ENCODE data around the gene SLC25A22. TPM values are rescaled to one million over a fixed set of nuclear protein-coding genes. Genes with fewer than 3 reads are reported as not detected.

The SLC25A22 gene
- total RNA-seq, 1 donor from 2014 or later, result 2.2 TPM

DNA sequence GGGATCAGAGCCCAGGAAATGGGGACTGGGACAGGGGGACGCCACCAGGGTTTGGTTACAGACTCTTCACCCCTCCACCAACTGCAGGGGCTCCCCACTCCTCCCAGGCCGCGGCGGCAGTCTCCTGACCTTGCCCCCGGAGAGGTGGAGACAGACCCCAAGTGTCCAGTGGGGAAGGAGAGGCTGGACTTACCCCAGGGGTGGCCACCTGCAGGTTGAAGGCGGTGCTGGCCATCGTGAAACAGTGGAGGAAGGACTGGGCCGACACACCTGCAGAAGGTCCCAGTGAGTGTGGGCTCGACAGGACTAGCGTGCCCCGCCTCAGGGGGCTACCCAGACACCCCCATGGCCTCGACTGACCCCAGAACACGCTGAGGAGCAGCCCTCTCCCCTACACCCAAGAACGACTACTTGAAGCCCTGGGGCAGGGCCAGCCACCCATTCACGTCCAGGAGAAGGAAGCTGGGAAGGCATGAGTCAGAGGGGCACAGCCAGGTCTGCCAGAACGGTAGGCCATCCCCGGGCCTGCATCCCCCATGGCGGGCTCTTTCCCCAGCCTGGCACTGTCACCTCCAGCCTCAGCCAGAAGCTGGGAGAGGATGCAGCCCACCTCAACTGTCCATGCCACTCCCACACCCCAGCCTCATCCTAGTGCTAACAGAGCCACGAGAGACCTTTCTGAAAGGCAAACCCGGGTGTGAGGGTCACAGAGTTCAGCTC, 23.0 kb downstream of the SLC25A22 start:
- no peak for DNase-seq (ENCODE audit: low spot score)

DNA sequence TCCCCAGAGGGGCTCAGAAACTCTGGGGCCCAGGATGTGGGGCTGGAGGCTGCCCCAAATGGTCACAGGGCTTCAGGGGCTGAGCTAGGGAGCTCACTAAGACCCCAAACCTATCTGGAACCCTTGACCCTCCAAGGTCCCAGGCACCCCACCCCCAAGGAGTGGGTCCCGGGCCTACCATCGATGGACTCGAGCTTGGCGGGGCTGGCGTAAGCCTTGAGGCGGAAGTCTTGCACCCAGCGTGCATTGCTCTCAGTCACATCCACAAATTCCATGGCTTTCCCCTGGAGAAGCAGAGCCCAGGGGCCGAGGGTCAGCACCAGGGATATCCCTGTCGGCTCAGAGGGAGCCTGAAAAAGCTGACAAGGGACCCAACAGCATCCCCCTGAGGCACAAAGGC, 24.3 kb downstream of the SLC25A22 start:
- DNase-seq (ENCODE audit: low spot score), result no peak

DNA sequence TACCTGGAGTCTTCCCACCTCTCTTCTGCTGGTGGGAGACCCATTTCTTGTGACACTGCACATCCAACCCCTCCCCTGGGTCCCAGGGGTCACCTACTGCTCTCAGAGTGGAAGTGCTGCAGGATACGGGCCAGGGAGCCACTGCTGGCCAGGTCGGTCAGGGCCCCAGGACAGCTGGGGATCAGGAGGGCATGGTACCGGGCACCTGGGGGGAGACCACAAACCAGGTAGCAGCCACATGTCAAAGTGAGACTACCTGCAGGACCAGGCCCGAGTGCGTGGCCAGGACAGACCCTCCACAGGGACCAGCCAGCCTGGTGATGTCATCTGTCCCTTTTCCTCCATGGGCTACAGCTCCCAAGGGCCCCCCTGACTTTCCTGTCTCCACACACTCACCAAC, 24.7 kb downstream of the SLC25A22 start:
- DNase-seq (ENCODE audit: low spot score), result no peak

DNA sequence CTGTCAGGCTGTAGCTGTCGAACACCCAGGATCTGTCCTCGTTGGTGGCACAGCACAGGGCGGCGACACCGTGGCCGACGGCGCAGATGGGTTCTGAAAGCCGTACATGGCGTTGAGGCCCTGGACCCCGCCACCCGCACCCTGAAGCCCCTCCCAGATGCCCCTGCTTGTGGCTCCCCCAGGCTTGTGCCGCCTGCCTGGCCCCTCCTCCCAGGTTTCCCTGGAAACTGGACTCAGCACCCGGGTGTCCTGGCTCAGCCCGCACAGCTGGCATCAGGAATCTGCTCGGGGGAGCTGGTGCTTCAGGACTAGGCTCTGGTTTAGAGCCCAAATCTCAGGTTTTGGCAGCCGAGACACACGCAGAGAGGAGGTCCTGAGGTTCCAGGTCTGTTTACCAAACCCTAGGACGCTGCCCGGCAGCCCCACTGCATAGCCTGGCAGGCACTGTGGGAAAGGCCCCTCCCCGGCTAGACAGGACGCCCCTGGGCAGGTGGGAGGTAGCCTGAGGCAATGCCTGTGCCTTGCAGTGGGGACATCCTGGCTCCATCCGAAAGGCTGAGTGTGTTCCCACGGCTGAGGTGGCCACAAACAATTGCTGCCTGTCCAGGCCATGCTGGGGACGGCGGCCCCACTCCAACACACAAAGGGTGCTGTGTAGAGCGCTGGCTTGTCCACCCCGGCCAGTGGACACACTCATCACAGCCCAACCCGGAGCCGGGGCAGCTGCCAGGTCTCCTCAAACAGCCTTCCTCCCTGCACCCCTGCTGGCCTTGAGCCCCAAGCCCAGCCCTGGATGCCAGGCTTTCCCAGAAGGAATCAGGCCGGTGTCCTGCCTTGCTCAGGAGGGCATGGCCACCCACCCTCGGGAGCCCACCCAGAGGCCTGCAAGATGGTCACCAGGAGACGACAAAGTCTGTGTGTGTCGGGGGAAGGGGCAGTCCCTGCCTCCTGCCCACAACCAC, 25.4 kb downstream of the SLC25A22 start:
- no peak for DNase-seq (ENCODE audit: low spot score)

DNA sequence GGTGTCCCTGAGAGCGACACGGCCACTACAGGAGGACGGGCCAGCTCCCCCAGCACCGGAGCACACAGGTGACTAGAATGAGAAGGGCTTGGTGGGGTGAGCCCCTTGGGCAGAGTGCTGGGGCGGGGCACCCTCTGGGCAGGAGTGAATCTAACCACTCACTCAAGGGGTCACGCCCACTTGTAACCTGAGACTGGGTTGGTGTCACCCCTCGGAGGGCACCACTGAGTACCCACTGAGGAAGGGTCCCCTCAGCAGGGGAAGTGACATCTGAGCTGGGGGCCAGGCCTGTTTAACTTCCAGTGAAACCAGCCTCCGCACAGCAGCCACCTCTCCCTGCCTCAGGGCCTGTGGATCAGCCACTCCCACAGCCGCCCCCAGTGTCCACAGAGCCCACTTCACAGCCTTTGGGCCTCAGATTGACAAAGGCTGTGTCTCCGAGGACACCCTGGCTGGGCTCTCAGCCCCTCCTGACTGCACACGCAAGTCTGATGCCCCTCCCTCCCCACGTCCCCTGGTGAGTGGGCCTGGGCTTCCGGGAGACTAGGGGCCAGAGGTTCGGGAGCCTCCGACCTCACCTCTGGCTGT, 26.4 kb downstream of the SLC25A22 start:
- no peak for DNase-seq (ENCODE audit: low spot score)

DNA sequence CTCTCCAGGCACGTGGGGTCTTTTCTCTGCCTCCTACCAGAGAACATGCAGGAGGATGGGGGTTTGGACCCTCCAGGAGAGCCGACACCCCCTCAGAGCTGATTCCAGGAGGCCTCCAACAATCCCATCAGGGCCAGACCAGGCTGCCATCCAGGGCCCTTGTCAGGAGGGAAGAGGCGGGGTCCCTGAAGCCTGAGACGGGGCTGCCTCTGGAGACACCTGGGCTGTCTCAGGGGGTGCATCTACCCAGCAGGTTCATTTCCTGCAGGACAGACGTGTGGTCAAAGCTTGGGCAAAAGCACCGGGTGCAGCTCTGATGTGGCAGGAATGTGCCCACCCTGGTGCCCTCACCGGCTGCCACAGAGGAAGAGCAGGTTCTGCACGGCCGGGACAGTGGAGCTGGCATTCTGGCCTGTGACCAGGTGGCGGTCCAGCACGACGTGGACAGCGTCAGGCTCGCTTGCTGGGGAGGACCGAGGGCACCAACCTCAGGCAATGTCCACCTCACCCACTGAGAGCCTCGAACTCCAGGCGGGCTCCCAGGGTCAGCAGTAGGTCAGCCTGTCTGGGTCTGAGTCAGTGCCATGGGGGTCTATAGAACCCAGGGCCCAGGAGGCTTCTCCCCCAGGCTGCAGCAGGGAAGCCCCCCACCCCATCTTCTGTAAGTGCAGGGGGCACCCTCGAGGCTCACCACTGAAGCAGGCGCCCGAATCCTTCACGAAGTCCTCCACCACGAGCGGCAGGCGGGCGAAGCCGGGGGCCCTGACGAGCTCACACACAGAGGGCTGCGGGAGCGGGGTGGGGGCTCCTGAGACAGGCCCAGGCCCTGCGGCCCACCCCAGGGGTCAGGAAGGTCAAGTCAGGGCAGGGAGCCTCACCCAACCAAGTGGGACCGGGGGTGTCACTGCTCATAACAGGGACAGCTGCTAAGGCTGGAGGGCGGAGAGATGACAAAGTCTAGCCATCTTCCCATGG, 27.2 kb downstream of the SLC25A22 start:
- DNase-seq (ENCODE audit: low spot score), result no peak

DNA sequence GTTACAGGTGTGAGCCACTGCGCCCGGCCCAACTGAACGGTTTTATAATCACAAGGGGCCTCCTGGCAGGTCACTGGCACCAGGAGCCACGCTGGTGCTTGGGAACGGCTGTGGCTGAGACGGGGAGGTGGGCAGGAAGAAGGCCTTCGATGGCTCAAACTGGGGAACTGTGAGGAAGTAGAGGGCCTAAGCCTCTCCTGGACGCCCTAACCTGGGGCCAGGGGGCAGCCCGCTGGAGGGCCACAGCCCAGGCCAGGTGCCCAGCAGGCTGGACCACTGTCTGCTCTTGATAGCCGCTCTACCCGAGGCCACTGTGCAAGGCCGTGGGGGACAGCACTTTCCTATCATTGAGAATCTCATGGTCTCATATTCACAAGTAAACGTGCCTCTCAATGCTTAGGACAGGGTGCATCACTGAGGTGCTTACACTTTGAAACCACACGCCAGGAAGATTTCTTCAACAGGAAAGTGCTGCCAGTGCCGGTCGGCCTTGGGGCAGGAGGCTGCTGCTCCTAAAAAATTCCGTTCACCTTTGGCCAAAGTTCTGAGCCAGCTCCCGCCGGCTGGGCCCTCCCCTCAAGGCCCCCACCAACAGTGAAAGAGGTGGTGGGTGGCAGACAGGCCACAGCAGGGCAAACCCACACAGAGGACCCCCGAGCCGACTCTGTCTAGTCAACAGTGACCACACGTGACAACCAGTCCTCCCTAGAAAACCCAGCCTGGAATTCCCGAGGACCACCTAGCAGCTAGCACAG, 28.0 kb downstream of the SLC25A22 start:
- no peak for DNase-seq (ENCODE audit: low spot score)

DNA sequence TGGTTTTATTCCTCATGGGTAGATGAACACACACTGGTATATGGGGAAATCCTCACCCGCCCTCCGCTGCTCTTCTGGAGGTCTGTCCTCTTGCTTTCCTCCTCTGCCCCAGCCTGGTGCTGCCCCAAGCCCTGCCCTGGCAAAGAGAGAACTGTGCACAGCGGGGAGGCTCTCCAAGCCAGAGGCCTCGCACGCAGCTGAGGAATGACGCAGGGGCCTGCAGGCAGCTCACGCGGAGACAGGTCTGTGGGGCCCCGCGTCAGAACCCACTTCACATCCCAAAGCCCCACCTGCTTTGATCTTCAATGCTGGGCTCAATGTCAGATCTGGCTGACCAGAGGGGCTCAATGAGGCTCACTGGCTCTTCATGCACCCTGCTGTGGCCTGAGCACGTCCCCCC, 30.8 kb downstream of the SLC25A22 start:
- DNase-seq (ENCODE audit: low spot score), result no peak

DNA sequence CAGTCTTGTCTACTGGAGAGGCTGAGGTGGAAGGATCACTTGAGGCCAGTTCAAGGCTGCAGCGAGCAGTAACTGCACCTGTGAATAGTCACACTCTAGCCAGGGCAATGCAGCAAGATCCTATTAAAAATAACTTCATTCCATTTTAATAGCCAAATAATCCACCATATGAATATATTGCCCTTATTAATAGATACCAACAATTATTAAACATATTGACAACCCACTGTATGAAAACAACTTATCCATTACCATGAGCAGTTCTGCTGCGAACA, 31.2 kb downstream of the SLC25A22 start:
- DNase-seq (ENCODE audit: low spot score), result no peak

DNA sequence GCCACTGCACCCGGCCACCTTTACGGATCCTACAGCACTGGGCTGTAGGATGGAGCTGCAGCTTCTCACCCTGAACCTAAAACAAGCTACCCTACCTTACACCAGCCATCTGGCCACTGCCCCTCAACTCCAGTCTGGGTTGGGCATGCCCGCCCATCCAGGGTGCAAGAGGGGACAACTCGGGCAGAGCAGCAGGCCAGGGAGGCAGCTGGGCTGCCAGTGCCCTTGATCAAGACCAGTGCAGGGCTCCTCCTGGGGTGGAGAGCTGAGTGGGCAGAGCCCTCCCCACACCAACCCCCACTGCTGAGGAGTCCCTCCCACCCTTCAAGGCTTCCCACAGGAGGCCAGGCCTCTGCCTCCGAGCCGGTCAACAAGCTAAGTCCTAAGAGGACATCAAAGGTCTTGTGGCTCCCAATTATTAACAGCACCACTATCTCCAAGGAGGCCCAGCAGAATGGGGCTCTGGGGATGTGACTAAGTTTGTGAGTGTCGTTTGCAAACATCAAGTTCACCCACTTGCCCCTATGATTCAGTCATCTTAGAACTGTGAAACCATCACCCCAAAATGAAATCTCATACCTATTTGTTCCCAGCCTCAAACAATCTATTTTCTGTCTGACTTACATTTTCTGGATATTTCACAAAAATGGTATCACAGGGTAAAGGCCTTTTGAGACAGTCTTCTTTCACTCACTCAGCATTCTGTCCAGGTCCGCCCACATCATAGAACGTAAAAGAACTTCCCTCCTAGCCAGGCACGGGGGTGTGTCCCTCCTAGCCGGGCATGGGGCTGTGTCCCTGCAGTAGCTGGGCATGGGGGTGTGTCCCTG, 31.8 kb downstream of the SLC25A22 start:
- DNase-seq (ENCODE audit: low spot score), result no peak

DNA sequence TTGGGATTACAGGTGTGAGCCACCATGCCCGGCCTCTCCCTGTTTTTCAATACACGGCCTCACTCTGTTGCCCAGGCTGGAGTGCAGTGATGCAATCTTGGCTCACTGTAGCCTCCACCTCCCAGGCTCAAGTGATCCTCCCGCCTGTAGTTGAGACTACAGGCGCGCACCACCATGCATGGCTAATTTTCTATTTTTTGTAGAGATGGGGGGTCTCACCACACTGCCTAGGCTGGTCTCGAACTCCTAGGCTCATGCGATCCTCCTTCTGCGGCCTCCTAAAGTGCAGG, 32.3 kb downstream of the SLC25A22 start:
- no peak for DNase-seq (ENCODE audit: low spot score)

DNA sequence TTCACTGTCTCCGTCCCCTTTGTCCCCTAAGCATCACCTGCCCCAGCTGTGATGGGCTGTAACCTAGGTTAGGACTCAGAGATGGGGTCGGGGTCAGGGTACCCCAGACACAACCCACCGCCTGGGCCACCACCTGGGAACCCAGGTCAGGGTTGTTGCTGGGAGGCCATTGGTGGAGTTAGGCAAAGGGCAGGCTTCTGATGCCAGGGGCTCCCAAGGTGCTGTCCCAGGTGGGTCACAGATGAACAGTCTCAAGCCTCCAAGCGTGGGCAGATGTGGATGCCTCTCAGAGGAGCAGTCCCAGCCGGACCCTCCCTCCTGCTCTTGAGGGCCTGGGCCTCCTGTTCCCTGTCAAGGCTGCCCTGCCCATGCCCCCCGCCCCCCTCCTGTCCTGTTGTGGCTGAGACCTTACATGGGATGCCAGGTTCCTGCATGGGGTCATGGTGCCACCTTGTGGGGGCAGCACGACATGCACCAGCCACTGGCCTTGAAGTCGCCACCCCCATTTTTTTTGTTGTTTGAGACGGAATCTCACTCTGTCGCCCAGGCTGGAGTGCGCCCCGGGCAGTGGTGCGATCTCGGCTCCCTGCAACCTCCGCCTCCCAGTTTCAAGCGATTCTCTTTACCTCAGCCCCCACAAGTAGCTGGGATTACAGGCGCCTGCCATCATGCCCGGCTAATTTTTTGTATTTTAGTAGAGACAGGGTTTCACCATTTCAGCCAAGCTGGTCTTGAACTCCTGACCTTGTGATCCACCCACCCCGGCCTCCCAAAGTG, 32.9 kb downstream of the SLC25A22 start:
- peak; percentile 49 for DNase-seq (ENCODE audit: low spot score)

DNA sequence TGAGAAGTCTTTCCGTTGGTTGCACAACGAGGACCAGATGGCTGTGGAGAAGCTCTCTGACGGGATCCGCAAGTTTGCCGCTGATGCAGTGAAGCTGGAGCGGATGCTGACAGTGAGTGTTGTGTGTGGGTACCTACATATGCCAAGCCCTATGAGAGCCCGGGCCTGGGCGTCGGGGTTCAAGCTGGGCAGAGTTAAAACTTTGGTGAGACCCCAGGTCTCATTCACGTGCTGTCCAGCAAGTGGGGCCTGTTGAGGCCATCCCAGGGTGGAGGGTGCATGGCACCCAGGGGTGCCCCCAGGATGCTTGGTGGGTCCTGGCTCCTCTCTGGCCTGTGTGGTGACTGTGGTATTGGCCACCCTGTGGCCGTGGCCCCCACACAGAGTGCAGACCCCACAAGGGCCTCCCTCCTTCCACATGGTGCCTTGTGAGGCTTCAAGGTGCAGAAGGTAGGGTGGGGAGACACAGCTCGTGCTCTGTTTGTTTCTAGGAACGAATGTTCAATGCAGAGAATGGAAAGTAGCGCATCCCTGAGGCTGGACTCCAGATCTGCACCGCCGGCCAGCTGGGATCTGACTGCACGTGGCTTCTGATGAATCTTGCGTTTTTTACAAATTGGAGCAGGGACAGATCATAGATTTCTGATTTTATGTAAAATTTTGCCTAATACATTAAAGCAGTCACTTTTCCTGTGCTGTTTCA, 33.6 kb downstream of the SLC25A22 start:
- no peak for DNase-seq (ENCODE audit: low spot score)

DNA sequence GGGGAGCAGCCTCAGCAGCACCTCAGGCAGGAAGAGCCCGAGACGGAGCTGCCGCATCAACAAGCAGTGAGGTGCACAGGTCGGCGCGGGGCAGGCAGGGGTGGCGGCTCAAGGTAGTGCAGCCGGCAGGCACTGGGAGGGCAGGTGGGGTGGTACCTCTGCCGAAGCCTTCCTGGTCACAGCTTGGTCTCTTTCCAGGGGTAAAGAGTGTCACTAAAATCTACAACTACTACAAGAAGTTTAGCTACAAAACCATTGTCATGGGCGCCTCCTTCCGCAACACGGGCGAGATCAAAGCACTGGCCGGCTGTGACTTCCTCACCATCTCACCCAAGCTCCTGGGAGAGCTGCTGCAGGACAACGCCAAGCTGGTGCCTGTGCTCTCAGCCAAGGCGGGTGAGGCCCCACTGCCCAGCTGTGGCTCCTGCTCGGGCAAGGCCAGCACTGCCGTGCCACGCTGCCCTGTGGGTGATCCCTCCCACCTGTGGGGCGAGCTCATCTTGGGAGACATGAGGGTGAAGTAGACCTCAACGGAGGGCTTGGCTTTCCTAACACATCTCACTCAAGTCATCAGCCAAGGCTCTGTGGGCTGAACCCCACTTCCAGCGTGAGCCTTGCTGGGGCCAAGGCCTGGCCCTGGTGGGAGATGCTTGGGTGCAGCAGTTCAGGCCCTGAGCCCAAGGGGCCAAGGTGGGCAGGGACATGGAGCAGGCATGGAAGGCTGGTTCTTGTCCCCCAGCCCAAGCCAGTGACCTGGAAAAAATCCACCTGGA, 34.3 kb downstream of the SLC25A22 start:
- no peak for DNase-seq (ENCODE audit: low spot score)

DNA sequence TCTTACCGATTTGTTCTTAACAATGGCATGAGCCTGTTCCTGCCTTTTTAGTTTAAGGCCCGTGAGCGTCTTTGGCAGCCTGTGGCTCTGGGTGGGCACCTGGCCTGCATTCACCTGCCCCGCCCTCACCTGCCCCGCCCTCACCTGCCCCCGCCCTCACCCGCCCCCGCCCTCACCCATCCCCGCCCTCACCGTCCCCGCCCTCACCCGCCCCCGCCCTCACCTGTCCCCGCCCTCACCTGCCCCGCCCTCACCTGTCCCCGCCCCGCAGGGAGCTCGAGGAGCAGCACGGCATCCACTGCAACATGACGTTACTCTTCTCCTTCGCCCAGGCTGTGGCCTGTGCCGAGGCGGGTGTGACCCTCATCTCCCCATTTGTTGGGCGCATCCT, 35.0 kb downstream of the SLC25A22 start:
- no peak for DNase-seq (ENCODE audit: low spot score)

DNA sequence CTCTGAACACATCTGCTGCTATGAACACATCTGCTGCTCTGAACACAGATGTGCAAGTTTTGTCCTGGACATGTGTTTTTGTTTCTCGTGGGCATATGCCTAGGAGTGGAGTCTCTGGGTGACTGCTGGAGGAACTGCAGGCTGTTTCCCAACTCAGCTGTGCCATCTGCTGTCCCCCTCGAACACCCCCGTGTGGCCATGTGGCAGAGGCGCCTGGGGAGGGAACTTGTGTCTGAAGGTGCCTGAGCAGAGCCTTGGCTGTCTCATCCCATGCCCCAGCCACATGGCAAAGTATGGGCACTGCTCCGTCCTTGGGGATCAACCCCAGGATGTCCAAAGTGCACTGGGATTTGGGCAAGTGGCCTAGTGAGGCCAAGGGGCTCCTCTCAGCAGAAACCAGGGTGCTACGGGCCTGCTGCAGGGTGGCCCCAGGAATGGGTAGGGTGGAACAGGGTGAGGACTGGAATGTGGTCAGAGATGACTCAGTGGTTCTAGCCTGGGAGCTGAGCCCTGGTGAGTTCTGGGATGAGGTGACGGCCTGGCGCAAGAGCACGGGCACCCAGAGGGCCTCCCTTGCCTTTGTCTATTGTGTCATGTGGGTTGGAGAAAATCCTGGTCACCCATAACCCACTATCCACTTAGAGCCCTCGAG, 35.5 kb downstream of the SLC25A22 start:
- DNase-seq (ENCODE audit: low spot score), result peak; percentile 14

DNA sequence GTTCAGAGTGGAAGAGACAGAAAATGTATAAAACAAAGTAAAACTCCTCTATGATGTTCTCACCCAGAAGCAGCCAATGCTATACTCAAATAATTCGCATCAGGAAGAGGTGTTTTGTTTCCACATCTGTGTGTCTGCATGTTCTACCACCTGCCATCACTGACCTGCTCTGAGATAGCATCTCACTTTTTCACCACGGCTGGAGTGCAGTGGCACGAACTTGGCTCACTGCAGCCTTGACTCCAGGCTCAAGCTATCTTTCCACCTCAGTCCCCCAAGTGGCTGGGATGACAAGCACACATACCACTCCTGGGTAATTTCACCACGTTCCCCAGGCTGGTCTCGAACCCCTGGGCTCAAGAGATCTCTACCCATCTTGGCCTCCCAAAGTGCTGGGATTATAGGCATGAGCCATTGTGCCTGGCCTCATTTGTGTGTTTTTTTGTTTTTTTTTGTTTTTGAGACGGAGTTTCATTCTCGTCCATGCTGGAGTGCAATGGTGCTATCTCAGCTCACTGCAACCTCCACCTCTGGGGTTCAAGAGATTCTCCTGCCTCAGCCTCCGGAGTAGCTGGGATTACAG, 36.5 kb downstream of the SLC25A22 start:
- no peak for DNase-seq (ENCODE audit: low spot score)
